ENCODE data around the gene VWA1. TPM values are rescaled to one million over a fixed set of nuclear protein-coding genes. Genes with fewer than 3 reads are reported as not detected.

The VWA1 gene
- total RNA-seq, 1 donor from 2014 or later, result 4.7 TPM

DNA sequence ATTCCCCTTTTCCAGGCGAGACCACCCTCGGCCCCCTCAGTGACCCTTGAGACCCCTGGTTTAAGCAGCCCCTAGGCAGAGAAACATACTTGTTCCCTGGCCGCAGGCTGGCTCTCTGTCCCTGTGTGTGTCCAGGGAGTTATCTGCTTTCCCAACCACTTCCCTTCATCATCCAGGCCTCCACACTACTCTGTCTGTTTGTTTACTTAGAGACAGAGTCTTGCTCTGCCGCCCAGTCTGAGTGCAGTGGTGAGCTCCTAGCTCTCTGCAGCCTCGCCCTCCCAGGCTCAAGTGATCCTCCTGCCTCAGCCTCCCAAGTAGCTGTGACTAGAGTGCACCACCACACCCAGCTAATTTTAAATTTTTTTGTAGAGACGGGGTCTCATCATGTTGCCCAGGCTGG lies 5.8 kb upstream of the VWA1 start:
- H3K4me1 Mint-ChIP-seq (ENCODE audit: low read depth), result no peaks in the 10 kb centered on the region
- intact Hi-C loops (cut with micrococcal nuclease), result no loop called here

DNA sequence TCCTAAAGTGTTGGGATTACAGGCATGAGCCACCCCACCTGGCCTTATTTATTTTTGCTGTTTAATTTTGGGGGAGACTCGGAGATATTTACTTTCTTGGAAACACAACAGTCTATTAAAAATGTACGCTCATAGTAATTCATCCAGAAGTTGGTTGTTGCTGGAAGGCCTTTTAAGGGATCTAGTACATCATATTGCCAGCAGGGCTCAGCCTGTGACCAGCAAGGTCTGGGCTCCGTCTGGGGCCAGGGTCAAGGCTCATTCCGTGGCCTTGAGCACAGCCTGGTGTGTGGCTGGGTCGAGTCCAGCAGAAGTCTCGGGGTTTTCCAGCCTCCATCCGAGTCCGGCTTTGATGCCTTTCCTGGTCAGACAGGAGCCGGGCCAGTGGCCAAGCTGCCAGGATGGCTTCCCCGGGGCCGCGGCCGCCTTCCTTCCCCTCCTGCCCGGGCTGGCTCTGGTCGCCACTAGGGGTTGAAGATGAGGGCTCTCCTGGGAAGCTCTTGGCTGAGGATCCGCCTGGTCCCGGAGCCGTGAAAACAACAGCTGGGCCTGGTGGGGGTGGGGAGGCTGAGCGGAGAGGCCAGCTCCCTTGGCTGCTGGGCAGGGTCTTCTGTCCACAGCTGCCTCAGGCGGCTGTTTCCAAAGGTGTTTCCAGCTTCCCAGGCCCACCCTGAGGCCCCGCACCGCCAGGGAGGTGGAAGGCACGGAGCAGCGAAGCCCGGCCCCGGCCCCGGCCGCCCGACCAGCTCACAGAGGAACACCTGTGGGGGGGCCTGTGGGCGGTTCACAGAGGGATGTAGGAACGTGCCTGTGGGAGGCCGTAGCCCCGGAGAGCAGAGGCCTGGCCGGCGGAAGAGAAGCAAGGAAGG lies 5.1 kb upstream of the VWA1 start:
- H3K4me3 Mint-ChIP-seq (ENCODE audit: low read depth), result no peak overlapping the region
- H3K4me1 Mint-ChIP-seq (ENCODE audit: low read depth), result peaks cover 2% of the 10 kb centered on the region
- no peak overlapping the region for H3K27ac Mint-ChIP-seq
- peaks cover 19% of the 10 kb centered on the region for H3K27me3 Mint-ChIP-seq (ENCODE audit: low read depth)
- H3K9me3 Mint-ChIP-seq, result no peaks in the 10 kb centered on the region
- DNase-seq (ENCODE audit: low spot score), result no peak
- intact Hi-C loops (cut with micrococcal nuclease), result no loop called here
- H3K36me3 Mint-ChIP-seq (ENCODE audit: low read depth), result no peaks in the 10 kb centered on the region

More for the DNA sequence above, 5.8 kb upstream of the VWA1 start:
- Mint-ChIP-seq H3K36me3 (ENCODE audit: low read depth) (no peaks in the 10 kb centered on the region), H3K4me3 (ENCODE audit: low read depth) (no peak overlapping the region), H3K27ac (no peak overlapping the region), H3K9me3 (no peaks in the 10 kb centered on the region), H3K27me3 (ENCODE audit: low read depth) (peaks cover 20% of the 10 kb centered on the region)
- DNase-seq (ENCODE audit: low spot score), result no peak

DNA sequence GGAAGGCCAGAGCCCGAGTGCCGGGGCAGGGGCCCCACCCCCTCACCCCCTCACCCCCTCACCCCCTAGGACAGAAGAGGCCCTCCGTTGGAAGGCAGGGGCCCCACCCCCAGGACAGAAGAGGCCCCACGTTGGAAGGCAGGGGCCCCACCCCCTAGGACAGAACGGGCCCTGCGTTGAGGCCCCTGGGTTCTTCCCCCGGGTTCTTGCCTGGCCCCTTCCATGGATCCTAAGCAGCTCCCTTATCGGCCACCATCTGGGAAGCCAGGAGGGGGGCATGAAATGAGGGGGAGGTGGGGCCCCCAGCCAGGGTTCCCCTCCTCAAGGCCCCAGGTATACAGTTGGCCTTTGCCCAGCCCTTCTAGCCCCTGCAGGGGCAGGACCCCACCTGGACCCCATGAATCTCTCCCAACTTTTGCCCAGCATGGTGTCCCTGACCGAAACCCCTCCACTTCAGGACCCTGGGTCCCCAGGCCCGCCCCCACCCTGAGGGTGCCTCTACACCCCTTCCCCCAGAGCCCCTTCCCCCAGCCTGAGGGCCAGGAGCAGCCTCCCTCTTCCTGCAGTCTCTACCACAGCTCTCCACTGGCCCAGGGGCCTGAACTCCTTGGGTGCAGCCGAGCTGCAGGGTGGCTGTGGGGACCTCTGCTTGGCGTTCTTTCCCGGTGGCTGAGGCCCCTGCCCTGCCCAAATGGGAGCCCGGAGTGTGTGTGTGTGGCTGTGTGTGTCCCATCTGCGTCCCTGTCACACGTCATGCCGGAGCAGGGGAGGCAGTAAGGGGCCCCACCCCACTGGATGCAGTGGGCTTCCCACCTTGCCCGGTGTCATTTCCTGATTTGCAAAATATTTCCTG lies 4.3 kb upstream of the VWA1 start:
- intact Hi-C loops (cut with micrococcal nuclease), result no loop called here
- Mint-ChIP-seq H3K36me3 (ENCODE audit: low read depth) (no peaks in the 10 kb centered on the region), H3K4me1 (ENCODE audit: low read depth) (peaks cover 2% of the 10 kb centered on the region), H3K4me3 (ENCODE audit: low read depth) (no peak overlapping the region), H3K27ac (no peak overlapping the region), H3K9me3 (no peaks in the 10 kb centered on the region), H3K27me3 (ENCODE audit: low read depth) (peaks cover 17% of the 10 kb centered on the region)
- no peak for DNase-seq (ENCODE audit: low spot score)

- Mint-ChIP-seq H3K4me1 (ENCODE audit: low read depth) (peaks cover 2% of the 10 kb centered on the region), H3K9me3 (no peaks in the 10 kb centered on the region), H3K27ac (no peak overlapping the region), H3K27me3 (ENCODE audit: low read depth) (peaks cover 20% of the 10 kb centered on the region), H3K36me3 (ENCODE audit: low read depth) (no peaks in the 10 kb centered on the region), H3K4me3 (ENCODE audit: low read depth) (no peak overlapping the region)
- no peak for DNase-seq (ENCODE audit: low spot score)
- intact Hi-C loops (cut with micrococcal nuclease), result no loop called here
Measured at GRCh38 chr1:1431845-1432273, 3.6 kb upstream of the VWA1 start.

DNA sequence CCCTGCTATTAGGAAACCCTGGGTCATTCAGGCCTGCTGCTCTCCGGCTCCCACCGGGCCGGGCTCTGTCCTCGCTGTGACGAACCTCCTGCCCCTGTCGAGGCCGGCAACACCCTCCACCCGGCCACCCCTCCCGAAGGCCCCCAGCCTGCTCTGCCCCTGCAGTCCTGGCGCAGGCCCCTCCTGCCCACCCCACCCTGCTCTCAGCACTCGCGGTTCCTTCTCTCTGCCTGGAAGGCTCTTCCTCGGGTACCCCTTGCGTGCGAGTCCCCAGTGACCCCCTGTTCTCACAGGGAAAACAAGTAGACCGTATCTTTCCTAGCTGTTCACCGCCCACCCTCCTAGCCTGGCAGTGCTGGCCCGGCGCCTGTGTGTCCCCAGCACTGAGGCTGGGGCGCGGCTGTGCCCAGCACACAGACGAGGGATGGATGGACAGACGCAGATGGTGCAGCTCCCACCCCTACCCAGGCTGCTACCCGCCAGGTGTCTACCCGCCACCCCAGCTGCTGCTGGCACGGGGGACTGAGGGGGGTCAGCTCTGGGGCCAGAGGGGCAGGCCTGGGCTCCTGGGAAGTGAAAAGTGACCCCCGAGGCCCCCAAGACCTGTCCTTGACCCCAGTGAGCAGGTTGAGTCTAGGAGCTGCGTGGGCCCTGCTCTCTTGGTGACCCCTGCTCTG lies 3.1 kb upstream of the VWA1 start:
- H3K4me3 Mint-ChIP-seq (ENCODE audit: low read depth), result no peak overlapping the region
- H3K9me3 Mint-ChIP-seq, result no peaks in the 10 kb centered on the region
- peaks cover 2% of the 10 kb centered on the region for H3K4me1 Mint-ChIP-seq (ENCODE audit: low read depth)
- H3K27me3 Mint-ChIP-seq (ENCODE audit: low read depth), result peaks cover 20% of the 10 kb centered on the region
- no peaks in the 10 kb centered on the region for H3K36me3 Mint-ChIP-seq (ENCODE audit: low read depth)
- H3K27ac Mint-ChIP-seq, result no peak overlapping the region
- no peak for DNase-seq (ENCODE audit: low spot score)
- intact Hi-C loops (cut with micrococcal nuclease), result no loop called here

DNA sequence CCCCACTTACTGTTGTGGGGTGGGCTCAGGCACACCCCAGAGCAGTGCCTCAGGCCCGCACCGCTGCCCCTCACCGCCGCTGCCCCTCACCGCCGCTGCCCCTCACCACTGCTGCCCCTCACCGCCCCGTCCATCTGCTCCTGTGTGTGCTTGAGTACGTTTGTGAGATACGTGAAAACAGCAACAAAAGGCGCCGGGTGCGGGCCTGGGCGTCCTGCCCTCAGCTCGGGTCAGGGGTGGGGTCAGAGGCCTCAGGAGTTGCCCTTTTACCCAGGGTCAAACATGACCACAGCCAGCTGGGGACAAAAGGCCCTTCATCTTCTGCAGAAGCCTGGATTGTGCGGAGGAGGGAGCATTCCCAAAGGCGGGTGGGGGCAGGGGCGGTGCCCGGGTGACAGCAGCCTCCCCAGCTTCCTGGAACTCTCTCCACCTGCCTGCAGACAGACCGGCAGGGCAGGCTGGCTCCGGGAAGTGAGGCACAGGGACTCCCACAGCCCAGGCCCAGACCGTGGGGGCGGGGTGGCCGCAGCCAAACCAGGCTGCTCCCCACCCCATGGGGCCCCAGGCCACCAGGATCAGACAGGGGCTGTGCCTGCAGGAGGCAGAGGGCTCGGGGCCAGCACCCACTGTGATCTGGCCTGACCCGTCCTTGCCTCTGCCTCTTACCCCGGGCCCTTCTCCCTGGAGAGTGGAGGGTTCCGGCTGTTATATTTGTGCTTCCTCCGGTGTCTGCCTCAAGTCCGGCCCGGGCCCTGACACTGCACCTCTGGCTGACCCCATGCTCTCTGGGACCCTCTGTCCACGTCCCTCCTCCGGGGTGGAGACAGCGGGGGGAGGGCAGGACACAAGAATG lies 2.3 kb upstream of the VWA1 start:
- H3K4me3 Mint-ChIP-seq (ENCODE audit: low read depth), result no peak overlapping the region
- no peak for DNase-seq (ENCODE audit: low spot score)
- no peaks in the 10 kb centered on the region for H3K9me3 Mint-ChIP-seq
- intact Hi-C loops (cut with micrococcal nuclease), result no loop called here
- H3K36me3 Mint-ChIP-seq (ENCODE audit: low read depth), result no peaks in the 10 kb centered on the region
- peaks cover 20% of the 10 kb centered on the region for H3K27me3 Mint-ChIP-seq (ENCODE audit: low read depth)
- H3K27ac Mint-ChIP-seq, result no peak overlapping the region
- peaks cover 2% of the 10 kb centered on the region for H3K4me1 Mint-ChIP-seq (ENCODE audit: low read depth)

- Mint-ChIP-seq H3K4me3 (ENCODE audit: low read depth) (no peak overlapping the region), H3K27me3 (ENCODE audit: low read depth) (peaks cover 15% of the 10 kb centered on the region), H3K4me1 (ENCODE audit: low read depth) (peaks cover 2% of the 10 kb centered on the region), H3K27ac (no peak overlapping the region), H3K9me3 (no peaks in the 10 kb centered on the region), H3K36me3 (ENCODE audit: low read depth) (no peaks in the 10 kb centered on the region)
- intact Hi-C loops (cut with micrococcal nuclease), result no loop called here
- no peak for DNase-seq (ENCODE audit: low spot score)
Measured at GRCh38 chr1:1433804-1434130, 1.7 kb upstream of the VWA1 start.

GRCh38 chr1:1434131-1434823 lies 1.2 kb upstream of the VWA1 start:
- Mint-ChIP-seq H3K27ac (no peak overlapping the region), H3K9me3 (no peaks in the 10 kb centered on the region), H3K27me3 (ENCODE audit: low read depth) (peaks cover 15% of the 10 kb centered on the region), H3K4me3 (ENCODE audit: low read depth) (no peak overlapping the region), H3K4me1 (ENCODE audit: low read depth) (peaks cover 2% of the 10 kb centered on the region), H3K36me3 (ENCODE audit: low read depth) (no peaks in the 10 kb centered on the region)
- intact Hi-C loops (cut with micrococcal nuclease), result no loop called here
- no peak for DNase-seq (ENCODE audit: low spot score)

- Mint-ChIP-seq H3K9me3 (no peaks in the 10 kb centered on the region), H3K4me3 (ENCODE audit: low read depth) (no peak overlapping the region), H3K27me3 (ENCODE audit: low read depth) (peaks cover 11% of the 10 kb centered on the region), H3K4me1 (ENCODE audit: low read depth) (peaks cover 2% of the 10 kb centered on the region), H3K36me3 (ENCODE audit: low read depth) (no peaks in the 10 kb centered on the region), H3K27ac (no peak overlapping the region)
- DNase-seq (ENCODE audit: low spot score), result no peak
- intact Hi-C loops (cut with micrococcal nuclease), result no loop called here
Measured at GRCh38 chr1:1434824-1435105, 725 bp upstream of the VWA1 start.

DNA sequence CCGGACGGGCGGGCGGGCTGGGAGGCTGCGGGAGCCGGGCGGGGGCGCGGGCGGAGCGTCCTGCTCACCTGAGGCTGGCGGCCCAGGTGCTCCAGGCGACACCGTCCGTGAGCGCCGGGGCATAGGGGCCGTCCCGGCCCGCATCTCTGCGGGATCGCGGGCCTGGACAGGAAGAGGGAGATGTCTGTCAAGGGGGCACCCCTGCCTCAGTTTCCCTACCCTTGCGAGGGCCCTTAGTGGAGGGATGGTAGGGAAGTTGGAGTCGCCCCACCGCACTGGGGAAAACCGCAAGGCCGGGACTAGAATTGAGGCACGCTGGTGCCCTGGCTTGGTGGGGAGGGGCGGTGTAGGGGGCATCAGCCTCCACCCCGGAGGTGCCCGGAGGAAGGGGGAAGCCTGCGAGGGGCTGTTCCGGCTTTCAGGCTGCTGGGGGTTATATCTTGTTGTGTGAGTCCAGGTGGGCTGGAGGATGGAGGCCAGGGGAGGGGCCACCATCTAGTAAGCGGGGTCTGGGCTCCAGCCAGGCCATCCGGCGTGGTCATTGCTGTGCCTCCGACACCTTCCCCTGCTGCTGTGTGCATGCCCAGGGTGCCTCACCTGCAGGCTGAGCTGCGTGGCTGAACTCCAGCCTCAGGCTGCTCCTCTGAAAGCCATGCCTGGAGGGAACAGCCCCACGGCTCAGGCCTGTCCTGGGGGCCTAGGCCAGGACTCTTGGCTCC lies 580 bp downstream of the VWA1 start:
- peaks cover 2% of the 10 kb centered on the region for H3K4me1 Mint-ChIP-seq (ENCODE audit: low read depth)
- DNase-seq (ENCODE audit: low spot score), result no peak
- H3K9me3 Mint-ChIP-seq, result no peaks in the 10 kb centered on the region
- H3K27me3 Mint-ChIP-seq (ENCODE audit: low read depth), result peaks cover 7% of the 10 kb centered on the region
- H3K4me3 Mint-ChIP-seq (ENCODE audit: low read depth), result peak overlapping the region; percentile 51
- no peak overlapping the region for H3K27ac Mint-ChIP-seq
- intact Hi-C loops (cut with micrococcal nuclease), result no loop called here
- no peaks in the 10 kb centered on the region for H3K36me3 Mint-ChIP-seq (ENCODE audit: low read depth)

- Mint-ChIP-seq H3K4me3 (ENCODE audit: low read depth) (no peak overlapping the region), H3K27ac (no peak overlapping the region), H3K9me3 (no peaks in the 10 kb centered on the region), H3K4me1 (ENCODE audit: low read depth) (peaks cover 2% of the 10 kb centered on the region), H3K36me3 (ENCODE audit: low read depth) (no peaks in the 10 kb centered on the region), H3K27me3 (ENCODE audit: low read depth) (peaks cover 7% of the 10 kb centered on the region)
- intact Hi-C loops (cut with micrococcal nuclease), result no loop called here
- no peak for DNase-seq (ENCODE audit: low spot score)
Measured at GRCh38 chr1:1436630-1437032, 1.1 kb downstream of the VWA1 start.
